Mesendoderm (in vitro differentiated cells): Measurements from ENCODE around the gene TK1.

Experiments used
- DNase-seq: peaks from one replicate; pipeline ENCODE4 v3.0.0; 2013
- H2AK5ac ChIP-seq: 2 replicates; pipeline ENCODE4 v1.6.1; 2013; ENCODE audit warnings: low read length, inconsistent platforms
- H2BK120ac ChIP-seq: 2 replicates; pipeline ENCODE4 v1.6.1; 2013; ENCODE audit warnings: low read depth, mild to moderate bottlenecking, low read length, moderate library complexity, mixed read lengths
- H2BK15ac ChIP-seq: replicated peaks from 2 replicates; pipeline ENCODE4 v1.6.1; 2013; ENCODE audit warnings: low read depth, mild to moderate bottlenecking, moderate library complexity
- H2BK5ac ChIP-seq: 2 replicates; pipeline ENCODE4 v1.6.1; 2013; ENCODE audit warnings: low read length, inconsistent platforms
- H3K18ac ChIP-seq: 2 replicates; pipeline ENCODE4 v1.6.1; 2013; ENCODE audit warnings: mild to moderate bottlenecking, low read length, mixed read lengths
- H3K23ac ChIP-seq: one replicate; pipeline ENCODE4 v1.6.1; 2013; ENCODE audit warnings: low read length
- H3K27ac ChIP-seq: 2 replicates; pipeline ENCODE4 v1.5.1; 2013; ENCODE audit warnings: low read depth, mild to moderate bottlenecking, inconsistent platforms, low read length, moderate library complexity
- H3K27me3 ChIP-seq: 2 replicates; pipeline ENCODE4 v1.6.1; 2013; ENCODE audit warnings: low read length, control low read depth, mild to moderate bottlenecking, inconsistent platforms; ENCODE audit not compliant: insufficient read depth, poor library complexity
- H3K36me3 ChIP-seq: 2 replicates; pipeline ENCODE4 v1.6.1; 2013; ENCODE audit warnings: low read length, inconsistent platforms; ENCODE audit not compliant: control insufficient read depth, insufficient read depth
- H3K4ac ChIP-seq: one replicate; pipeline ENCODE4 v1.6.1; 2013; ENCODE audit warnings: low read depth, mild to moderate bottlenecking, low read length, moderate library complexity
- H3K4me1 ChIP-seq: 2 replicates; pipeline ENCODE4 v1.6.1; 2013; ENCODE audit warnings: low read depth, low read length, inconsistent platforms; ENCODE audit not compliant: control insufficient read depth
- H3K4me2 ChIP-seq: 2 replicates; pipeline ENCODE4 v1.6.1; 2013; ENCODE audit warnings: low read length
- H3K4me3 ChIP-seq: 2 replicates; pipeline ENCODE4 v1.5.1; 2013; ENCODE audit warnings: mild to moderate bottlenecking, low read length
- H3K56ac ChIP-seq: one replicate; pipeline ENCODE4 v1.6.1; 2013; ENCODE audit warnings: low read length
- H3K79me1 ChIP-seq: 2 replicates; pipeline ENCODE4 v1.6.1; 2013; ENCODE audit warnings: low read length, inconsistent platforms
- H3K79me2 ChIP-seq: 2 replicates; pipeline ENCODE4 v1.6.1; 2013; ENCODE audit warnings: mild to moderate bottlenecking, low read length; ENCODE audit not compliant: control insufficient read depth, insufficient read depth
- H3K9ac ChIP-seq: 2 replicates; pipeline ENCODE4 v1.6.1; 2013; ENCODE audit warnings: low read length, inconsistent platforms
- H4K5ac ChIP-seq: one replicate; pipeline ENCODE4 v1.6.1; 2013; ENCODE audit warnings: low read length
- H4K8ac ChIP-seq: one replicate; pipeline ENCODE4 v1.6.1; 2013; ENCODE audit warnings: low read depth, mild to moderate bottlenecking, control low read depth, low read length, moderate library complexity
- WGBS: extraction: QIAGEN DNeasy Blood & Tissue Kit; methylation state at CpG from one replicate; pipeline ENCODE4 v1.1.7; 2013; ENCODE audit warnings: low lambda C conversion rate, missing lambda C conversion rate; ENCODE audit not compliant: insufficient coverage; ENCODE audit errors: extremely low coverage; 5-methylcytosine and 5-hydroxymethylcytosine counted together

The TK1 gene

DNA sequence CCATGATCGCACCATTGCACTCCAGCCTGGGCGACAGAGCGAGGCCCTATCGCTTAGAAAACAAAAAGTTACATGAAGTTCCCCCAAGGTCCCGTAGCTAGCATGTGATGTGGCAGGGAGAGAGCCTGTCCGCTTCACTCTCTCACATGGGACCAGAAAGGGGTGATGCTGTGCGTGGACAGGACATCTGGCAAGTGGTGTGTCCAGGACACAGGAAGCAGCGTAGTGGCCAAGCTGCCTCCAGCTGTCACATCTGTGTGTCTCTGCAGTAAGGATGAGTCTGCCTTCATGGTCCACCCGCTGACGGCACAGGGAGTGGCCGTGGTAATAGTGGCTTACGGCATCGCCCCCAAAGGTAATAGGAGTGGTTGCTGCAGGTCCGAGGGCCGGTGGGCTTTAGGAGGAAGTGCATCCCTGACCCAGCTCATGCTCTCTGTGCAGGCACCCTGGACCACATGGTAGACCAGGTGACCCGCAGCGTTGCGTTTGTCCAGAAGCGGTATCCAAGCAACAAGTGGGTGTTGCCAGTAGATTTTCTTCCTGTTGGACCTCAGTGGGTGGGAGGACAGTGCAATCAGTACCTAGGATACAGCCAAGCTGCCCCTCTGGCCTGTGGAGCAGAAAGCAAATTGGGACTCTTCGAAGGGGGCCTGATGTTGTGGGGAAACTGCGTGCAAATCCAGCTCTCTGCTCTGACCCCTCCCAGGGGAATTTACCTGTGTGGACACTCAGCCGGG is 17.7 kb upstream of the TK1 start:
- Histone ChIP-seq H3K4me3 (no peak overlapping the region), H3K4ac (no peak overlapping the region), H3K36me3 (no peaks in the 10 kb centered on the region), H4K5ac (no peak overlapping the region), H2BK120ac (no peak overlapping the region), H3K27me3 (no peaks in the 10 kb centered on the region), H2AK5ac (no peak overlapping the region), H3K23ac (no peak overlapping the region), H3K56ac (no peak overlapping the region), H3K79me2 (no peaks in the 10 kb centered on the region), H3K4me1 (no peaks in the 10 kb centered on the region), H2BK15ac (no peak overlapping the region), H2BK5ac (no peak overlapping the region), H3K18ac (no peak overlapping the region), H3K9ac (no peak overlapping the region), H3K27ac (no peak overlapping the region), H4K8ac (no peak overlapping the region), H3K4me2 (no peak overlapping the region), H3K79me1 (peaks cover 4% of the 10 kb centered on the region)
- no CpG with 5 or more reads among the region's 22 CpGs for WGBS
- no peak for DNase-seq

DNA sequence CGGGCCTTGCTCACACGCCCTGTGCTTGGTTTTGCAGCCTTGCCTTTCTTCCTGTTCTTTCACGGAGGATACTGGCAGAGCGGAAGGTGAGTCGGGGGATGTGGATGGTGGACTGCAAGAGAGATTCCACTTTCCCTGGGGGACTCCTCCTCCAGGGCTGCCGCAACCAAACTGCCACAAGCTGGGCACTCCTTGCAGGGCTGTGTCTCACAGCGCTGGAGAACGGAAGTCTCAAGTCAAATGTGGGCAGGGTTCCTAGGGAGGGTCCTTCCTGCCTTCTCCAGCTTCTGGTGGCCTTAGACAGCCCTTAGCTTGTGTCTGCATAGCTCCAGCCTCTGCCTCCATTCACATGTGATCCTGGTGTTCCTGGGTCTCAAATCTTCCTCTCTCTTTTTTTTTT is 15.8 kb upstream of the TK1 start:
- Histone ChIP-seq H4K5ac (no peak overlapping the region), H3K23ac (no peak overlapping the region), H2BK15ac (no peak overlapping the region), H3K4ac (no peak overlapping the region), H3K27me3 (no peaks in the 10 kb centered on the region), H3K27ac (no peak overlapping the region), H4K8ac (no peak overlapping the region), H2BK120ac (no peak overlapping the region), H3K4me2 (no peak overlapping the region), H3K4me3 (no peak overlapping the region), H3K79me2 (no peaks in the 10 kb centered on the region), H3K18ac (no peak overlapping the region), H2BK5ac (no peak overlapping the region), H3K79me1 (peaks cover 4% of the 10 kb centered on the region), H2AK5ac (no peak overlapping the region), H3K4me1 (peaks cover 5% of the 10 kb centered on the region), H3K56ac (no peak overlapping the region), H3K9ac (no peak overlapping the region), H3K36me3 (no peaks in the 10 kb centered on the region)
- no CpG with 5 or more reads among the region's 8 CpGs for WGBS
- DNase-seq = no peak

DNA sequence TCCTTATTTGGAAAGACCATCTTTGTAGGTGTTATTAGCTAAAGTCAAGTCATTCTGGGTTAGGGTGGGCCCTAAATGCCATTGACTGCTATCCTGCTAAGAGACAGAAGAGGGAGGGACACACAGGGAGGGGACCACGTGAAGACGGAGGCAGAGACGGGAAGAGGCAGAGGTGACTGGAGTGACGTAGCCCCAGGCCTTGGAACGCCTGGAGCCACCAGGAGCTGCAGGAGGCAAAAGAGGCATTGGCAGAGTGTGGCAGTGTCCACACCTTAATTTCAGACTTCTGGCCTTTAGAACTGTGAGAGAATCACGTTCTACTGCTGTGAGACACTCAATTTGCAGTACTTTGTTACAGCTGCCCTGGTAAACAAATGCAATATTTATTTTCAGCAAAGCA is 13.6 kb upstream of the TK1 start:
- H3K4ac ChIP-seq = no peak overlapping the region
- peaks cover 4% of the 10 kb centered on the region for H3K79me1 ChIP-seq
- no peaks in the 10 kb centered on the region for H3K36me3 ChIP-seq
- WGBS = no CpG with 5 or more reads among the region's 6 CpGs
- H3K27me3 ChIP-seq = no peaks in the 10 kb centered on the region
- H4K5ac ChIP-seq = no peak overlapping the region
- H3K56ac ChIP-seq = peak overlapping the region; percentile 15
- H2BK120ac ChIP-seq = no peak overlapping the region
- no peak overlapping the region for H4K8ac ChIP-seq
- no peak overlapping the region for H3K4me2 ChIP-seq
- no peak overlapping the region for H2BK5ac ChIP-seq
- no peak overlapping the region for H3K4me3 ChIP-seq
- no peak overlapping the region for H3K18ac ChIP-seq
- H3K79me2 ChIP-seq = no peaks in the 10 kb centered on the region
- no peak overlapping the region for H3K23ac ChIP-seq
- no peak overlapping the region for H3K27ac ChIP-seq
- DNase-seq = no peak
- no peak overlapping the region for H3K9ac ChIP-seq
- H2AK5ac ChIP-seq = no peak overlapping the region
- peaks cover 8% of the 10 kb centered on the region for H3K4me1 ChIP-seq
- no peak overlapping the region for H2BK15ac ChIP-seq

DNA sequence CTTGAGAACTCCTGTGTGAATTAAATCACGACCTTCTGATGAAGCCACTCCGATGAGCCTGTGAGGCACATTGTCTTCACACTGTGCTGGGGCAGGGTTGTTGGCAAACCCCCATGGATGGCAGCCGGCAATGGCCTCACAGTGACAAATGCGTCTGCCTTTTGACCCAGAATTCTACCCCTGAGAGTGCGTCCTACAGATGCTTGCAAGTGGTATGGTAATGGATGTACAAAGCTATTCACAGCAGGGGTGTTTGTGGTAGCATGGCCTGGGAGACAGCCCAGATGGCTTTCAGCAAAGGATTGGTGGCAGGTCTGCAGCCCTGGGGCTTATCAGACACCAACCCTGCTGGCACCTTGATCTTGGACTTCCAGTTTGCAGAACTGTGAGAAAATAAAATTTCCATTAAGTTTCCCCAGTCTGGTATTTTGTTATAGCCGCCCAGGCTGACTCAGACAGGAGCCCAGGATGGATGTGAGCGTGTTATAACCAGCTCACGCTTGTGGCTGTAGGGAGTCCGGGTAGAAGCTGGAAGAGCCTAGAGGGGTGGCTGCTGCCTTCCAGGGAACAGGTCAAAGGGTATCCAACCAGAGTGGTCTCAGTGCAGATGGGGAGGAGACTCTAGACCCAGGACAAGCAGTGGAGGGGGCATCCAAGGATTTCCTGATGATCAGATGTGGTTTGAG is 10.4 kb upstream of the TK1 start:
- no peak overlapping the region for H3K4me2 ChIP-seq
- no CpG with 5 or more reads among the region's 9 CpGs for WGBS
- no peaks in the 10 kb centered on the region for H3K27me3 ChIP-seq
- no peak overlapping the region for H3K4me3 ChIP-seq
- peaks cover 4% of the 10 kb centered on the region for H3K79me1 ChIP-seq
- H2BK15ac ChIP-seq = no peak overlapping the region
- no peak overlapping the region for H4K5ac ChIP-seq
- H3K79me2 ChIP-seq = no peaks in the 10 kb centered on the region
- H3K4me1 ChIP-seq = peaks cover 8% of the 10 kb centered on the region
- no peak overlapping the region for H4K8ac ChIP-seq
- H3K27ac ChIP-seq = peak overlapping the region; percentile 2
- H3K4ac ChIP-seq = no peak overlapping the region
- H2BK5ac ChIP-seq = no peak overlapping the region
- H3K23ac ChIP-seq = no peak overlapping the region
- H3K36me3 ChIP-seq = no peaks in the 10 kb centered on the region
- no peak overlapping the region for H3K56ac ChIP-seq
- peak; percentile 76 for DNase-seq
- H3K18ac ChIP-seq = no peak overlapping the region
- H2BK120ac ChIP-seq = no peak overlapping the region
- H3K9ac ChIP-seq = no peak overlapping the region
- no peak overlapping the region for H2AK5ac ChIP-seq

DNA sequence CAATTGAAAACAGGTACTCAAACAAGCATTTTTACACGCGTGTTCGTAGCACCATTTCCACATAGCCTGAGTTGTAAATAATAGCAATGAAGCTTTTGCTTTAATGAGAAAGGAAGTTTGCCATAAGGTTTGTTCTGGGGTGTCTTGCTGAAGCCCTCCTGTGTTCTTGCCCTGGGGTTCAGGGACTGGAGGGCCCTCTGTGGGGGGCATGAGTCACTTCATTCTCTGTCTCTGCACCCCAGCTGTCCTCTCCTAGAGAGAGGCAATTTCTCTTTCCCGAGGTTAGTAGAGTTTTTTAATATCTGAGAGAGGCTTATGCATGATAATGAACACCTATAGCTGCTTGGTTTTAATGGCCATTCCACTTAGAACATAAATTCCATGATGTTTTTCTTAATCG is 9.9 kb upstream of the TK1 start:
- no peak overlapping the region for H4K8ac ChIP-seq

More for the DNA sequence above, 9.9 kb upstream of the TK1 start:
- Histone ChIP-seq H3K4ac (no peak overlapping the region), H3K27ac (no peak overlapping the region), H3K79me2 (no peaks in the 10 kb centered on the region), H3K56ac (no peak overlapping the region), H2BK5ac (no peak overlapping the region), H2BK120ac (no peak overlapping the region), H3K4me3 (no peak overlapping the region), H3K27me3 (no peaks in the 10 kb centered on the region), H3K79me1 (peaks cover 4% of the 10 kb centered on the region), H3K4me1 (peaks cover 8% of the 10 kb centered on the region), H2BK15ac (no peak overlapping the region), H2AK5ac (no peak overlapping the region), H3K23ac (no peak overlapping the region), H3K9ac (no peak overlapping the region), H3K4me2 (no peak overlapping the region), H3K18ac (no peak overlapping the region), H3K36me3 (no peaks in the 10 kb centered on the region), H4K5ac (no peak overlapping the region)
- DNase-seq = no peak
- no CpG with 5 or more reads among the region's 5 CpGs for WGBS
